ENCODE measurements around the gene CENPM.

DNA sequence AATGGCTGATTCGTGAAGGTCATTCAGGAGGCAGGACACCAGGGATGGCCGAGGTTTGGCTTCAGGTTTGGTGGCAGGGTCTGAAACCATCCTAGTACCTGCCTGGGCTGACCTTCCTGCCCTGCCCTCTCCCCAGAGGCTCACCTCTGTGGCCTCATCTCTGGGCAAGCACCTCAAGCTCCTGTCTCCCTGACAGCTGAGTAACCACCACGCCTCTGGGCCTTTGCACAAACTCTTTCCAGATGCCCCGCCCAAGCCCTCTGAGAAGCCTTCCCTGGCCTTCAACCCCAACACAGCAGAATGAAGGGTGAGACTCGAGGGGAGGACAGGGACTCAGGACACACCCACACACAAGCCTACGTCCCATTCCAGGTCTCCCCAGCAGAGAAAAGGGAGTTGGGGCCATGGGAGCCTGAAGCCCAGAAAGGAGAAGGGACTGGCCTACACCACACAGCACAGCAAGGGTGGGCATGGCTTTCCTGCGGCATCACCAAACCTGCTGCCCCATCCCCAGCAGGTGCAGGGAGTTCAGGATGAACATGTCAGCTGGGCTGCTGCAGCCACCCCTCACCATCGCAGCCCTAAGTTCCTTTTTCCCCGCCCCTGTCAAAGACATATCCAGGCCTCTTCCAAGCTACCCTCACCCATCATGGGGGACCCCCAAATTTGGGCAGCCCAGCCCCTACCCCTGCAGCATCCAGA is 34.5 kb downstream of the CENPM start:
- TF ChIP-seq POLR2A (IDR thresholded peaks at IDR 0.05; ENCODE audit: low read depth, low read length) = no peak
- no peak for TF ChIP-seq EGR1 (IDR thresholded peaks at IDR 0.05; ENCODE audit: borderline replicate concordance in 1 of 2, low read depth in 2 of 2, low read length in 2 of 2)
- no peak for TF ChIP-seq CTCF (IDR thresholded peaks at IDR 0.05 in 2 of 3, conservative IDR thresholded peaks at IDR 0.05 in 1 of 3; ENCODE audit: control insufficient read depth in 2 of 3, extremely low read depth in 1 of 3, insufficient read depth in 1 of 3, low read depth in 3 of 3, low read length in 3 of 3)
- TF ChIP-seq, protein P1, sequence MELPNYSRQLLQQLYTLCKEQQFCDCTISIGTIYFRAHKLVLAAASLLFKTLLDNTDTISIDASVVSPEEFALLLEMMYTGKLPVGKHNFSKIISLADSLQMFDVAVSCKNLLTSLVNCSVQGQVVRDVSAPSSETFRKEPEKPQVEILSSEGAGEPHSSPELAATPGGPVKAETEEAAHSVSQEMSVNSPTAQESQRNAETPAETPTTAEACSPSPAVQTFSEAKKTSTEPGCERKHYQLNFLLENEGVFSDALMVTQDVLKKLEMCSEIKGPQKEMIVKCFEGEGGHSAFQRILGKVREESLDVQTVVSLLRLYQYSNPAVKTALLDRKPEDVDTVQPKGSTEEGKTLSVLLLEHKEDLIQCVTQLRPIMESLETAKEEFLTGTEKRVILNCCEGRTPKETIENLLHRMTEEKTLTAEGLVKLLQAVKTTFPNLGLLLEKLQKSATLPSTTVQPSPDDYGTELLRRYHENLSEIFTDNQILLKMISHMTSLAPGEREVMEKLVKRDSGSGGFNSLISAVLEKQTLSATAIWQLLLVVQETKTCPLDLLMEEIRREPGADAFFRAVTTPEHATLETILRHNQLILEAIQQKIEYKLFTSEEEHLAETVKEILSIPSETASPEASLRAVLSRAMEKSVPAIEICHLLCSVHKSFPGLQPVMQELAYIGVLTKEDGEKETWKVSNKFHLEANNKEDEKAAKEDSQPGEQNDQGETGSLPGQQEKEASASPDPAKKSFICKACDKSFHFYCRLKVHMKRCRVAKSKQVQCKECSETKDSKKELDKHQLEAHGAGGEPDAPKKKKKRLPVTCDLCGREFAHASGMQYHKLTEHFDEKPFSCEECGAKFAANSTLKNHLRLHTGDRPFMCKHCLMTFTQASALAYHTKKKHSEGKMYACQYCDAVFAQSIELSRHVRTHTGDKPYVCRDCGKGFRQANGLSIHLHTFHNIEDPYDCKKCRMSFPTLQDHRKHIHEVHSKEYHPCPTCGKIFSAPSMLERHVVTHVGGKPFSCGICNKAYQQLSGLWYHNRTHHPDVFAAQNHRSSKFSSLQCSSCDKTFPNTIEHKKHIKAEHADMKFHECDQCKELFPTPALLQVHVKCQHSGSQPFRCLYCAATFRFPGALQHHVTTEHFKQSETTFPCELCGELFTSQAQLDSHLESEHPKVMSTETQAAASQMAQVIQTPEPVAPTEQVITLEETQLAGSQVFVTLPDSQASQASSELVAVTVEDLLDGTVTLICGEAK (IDR thresholded peaks at IDR 0.05; ENCODE audit: borderline replicate concordance) = no peak
- TF ChIP-seq, protein P2, sequence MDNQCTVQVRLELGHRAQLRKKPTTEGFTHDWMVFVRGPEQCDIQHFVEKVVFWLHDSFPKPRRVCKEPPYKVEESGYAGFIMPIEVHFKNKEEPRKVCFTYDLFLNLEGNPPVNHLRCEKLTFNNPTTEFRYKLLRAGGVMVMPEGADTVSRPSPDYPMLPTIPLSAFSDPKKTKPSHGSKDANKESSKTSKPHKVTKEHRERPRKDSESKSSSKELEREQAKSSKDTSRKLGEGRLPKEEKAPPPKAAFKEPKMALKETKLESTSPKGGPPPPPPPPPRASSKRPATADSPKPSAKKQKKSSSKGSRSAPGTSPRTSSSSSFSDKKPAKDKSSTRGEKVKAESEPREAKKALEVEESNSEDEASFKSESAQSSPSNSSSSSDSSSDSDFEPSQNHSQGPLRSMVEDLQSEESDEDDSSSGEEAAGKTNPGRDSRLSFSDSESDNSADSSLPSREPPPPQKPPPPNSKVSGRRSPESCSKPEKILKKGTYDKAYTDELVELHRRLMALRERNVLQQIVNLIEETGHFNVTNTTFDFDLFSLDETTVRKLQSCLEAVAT (IDR thresholded peaks at IDR 0.05) = no peak
- no peak for TF ChIP-seq SP1 (IDR thresholded peaks at IDR 0.05; ENCODE audit: low read depth, low read length)

All from GM12878 (cell line).